Measurements from ENCODE around the gene SAMM50.

SAMM50 gene

GRCh38 chr22:43910178-43910695 lies 45.0 kb upstream of the SAMM50 start:
- Histone ChIP-seq H3K36me3 (ENCODE audit: insufficient read depth, low read length) (no peaks in the 10 kb centered on the region), H3K79me2 (ENCODE audit: insufficient read depth, low read length) (no peaks in the 10 kb centered on the region)

DNA sequence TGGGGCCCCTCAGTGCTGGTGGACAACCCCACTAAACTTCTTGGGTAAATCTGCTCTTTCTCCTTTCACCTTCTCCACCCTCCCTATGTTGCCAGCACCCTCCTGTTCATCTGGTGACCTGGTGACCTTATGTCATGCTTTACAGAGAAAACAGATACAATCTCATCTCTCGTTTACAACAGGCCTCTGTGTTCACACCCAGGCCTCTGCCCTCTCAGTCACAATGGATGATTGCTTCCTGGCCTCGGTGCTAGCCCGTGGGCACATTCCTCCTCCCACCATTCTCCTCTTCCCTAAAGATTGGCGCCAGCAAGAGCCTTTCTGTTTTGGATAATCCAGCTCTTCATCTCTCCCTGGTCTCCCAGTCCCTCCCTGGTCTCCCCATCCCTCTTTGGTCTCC lies 43.9 kb upstream of the SAMM50 start:
- Histone ChIP-seq H2AFZ (ENCODE audit: low read length) (no peak overlapping the region), H3K9me3 (ENCODE audit: insufficient read depth, low read depth, low read length) (no peaks in the 10 kb centered on the region; the same call in 1 of the 2 replicates), H3K79me2 (ENCODE audit: insufficient read depth, low read length) (no peaks in the 10 kb centered on the region), H3K4me3 (ENCODE audit: low read length, poor library complexity, severe bottlenecking) (no peak overlapping the region), H3F3A (ENCODE audit: low read depth) (no peaks in the 10 kb centered on the region), H3K36me3 (ENCODE audit: insufficient read depth, low read length) (no peaks in the 10 kb centered on the region), H3K9me2 (replicated peaks; ENCODE audit: low read depth, low read length) (no peaks in the 10 kb centered on the region), H4K20me1 (ENCODE audit: insufficient read depth, low read length, poor library complexity, severe bottlenecking) (no peaks in the 10 kb centered on the region), H3K4me1 (ENCODE audit: insufficient read depth, low read length, poor library complexity, severe bottlenecking) (no peaks in the 10 kb centered on the region), H3K27me3 (ENCODE audit: insufficient read depth, low read length, poor library complexity, severe bottlenecking) (no peaks in the 10 kb centered on the region), H3K4me2 (ENCODE audit: low read depth, low read length, poor library complexity, severe bottlenecking) (no peak overlapping the region), H3K9ac (ENCODE audit: low read depth, low read length, poor library complexity, severe bottlenecking) (no peak overlapping the region)
- TF ChIP-seq EZH2phosphoT487 (IDR thresholded peaks at IDR 0.05; ENCODE audit: borderline replicate concordance): no peak
- TF ChIP-seq, protein P1, sequence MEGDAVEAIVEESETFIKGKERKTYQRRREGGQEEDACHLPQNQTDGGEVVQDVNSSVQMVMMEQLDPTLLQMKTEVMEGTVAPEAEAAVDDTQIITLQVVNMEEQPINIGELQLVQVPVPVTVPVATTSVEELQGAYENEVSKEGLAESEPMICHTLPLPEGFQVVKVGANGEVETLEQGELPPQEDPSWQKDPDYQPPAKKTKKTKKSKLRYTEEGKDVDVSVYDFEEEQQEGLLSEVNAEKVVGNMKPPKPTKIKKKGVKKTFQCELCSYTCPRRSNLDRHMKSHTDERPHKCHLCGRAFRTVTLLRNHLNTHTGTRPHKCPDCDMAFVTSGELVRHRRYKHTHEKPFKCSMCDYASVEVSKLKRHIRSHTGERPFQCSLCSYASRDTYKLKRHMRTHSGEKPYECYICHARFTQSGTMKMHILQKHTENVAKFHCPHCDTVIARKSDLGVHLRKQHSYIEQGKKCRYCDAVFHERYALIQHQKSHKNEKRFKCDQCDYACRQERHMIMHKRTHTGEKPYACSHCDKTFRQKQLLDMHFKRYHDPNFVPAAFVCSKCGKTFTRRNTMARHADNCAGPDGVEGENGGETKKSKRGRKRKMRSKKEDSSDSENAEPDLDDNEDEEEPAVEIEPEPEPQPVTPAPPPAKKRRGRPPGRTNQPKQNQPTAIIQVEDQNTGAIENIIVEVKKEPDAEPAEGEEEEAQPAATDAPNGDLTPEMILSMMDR (conservative IDR thresholded peaks at IDR 0.05; ENCODE audit: low read length): no peak

More at GRCh38 chr22:43910178-43910695, 45.0 kb upstream of the SAMM50 start:
- no peaks in the 10 kb centered on the region for H4K20me1 ChIP-seq (ENCODE audit: insufficient read depth, low read length, poor library complexity, severe bottlenecking)
- no peaks in the 10 kb centered on the region for H3K27me3 ChIP-seq (ENCODE audit: insufficient read depth, low read length, poor library complexity, severe bottlenecking)
- H3F3A ChIP-seq (ENCODE audit: low read depth): no peaks in the 10 kb centered on the region
- H3K9me2 ChIP-seq (replicated peaks; ENCODE audit: low read depth, low read length): no peaks in the 10 kb centered on the region
- H3K4me1 ChIP-seq (ENCODE audit: insufficient read depth, low read length, poor library complexity, severe bottlenecking): no peaks in the 10 kb centered on the region
- no peak overlapping the region for H3K4me3 ChIP-seq (ENCODE audit: low read length, poor library complexity, severe bottlenecking)
- no peak overlapping the region for H3K4me2 ChIP-seq (ENCODE audit: low read depth, low read length, poor library complexity, severe bottlenecking)
- TF ChIP-seq EZH2phosphoT487 (IDR thresholded peaks at IDR 0.05; ENCODE audit: borderline replicate concordance): no peak
- TF ChIP-seq, protein P1 (conservative IDR thresholded peaks at IDR 0.05; ENCODE audit: low read length): no peak
- no peak overlapping the region for H2AFZ ChIP-seq (ENCODE audit: low read length)
- no peaks in the 10 kb centered on the region; the same call in 1 of the 2 replicates for H3K9me3 ChIP-seq (ENCODE audit: insufficient read depth, low read depth, low read length)
- H3K9ac ChIP-seq (ENCODE audit: low read depth, low read length, poor library complexity, severe bottlenecking): no peak overlapping the region

GRCh38 chr22:43917521-43917920 lies 37.7 kb upstream of the SAMM50 start:
- H3K4me3 ChIP-seq (ENCODE audit: low read length, poor library complexity, severe bottlenecking): no peak overlapping the region
- H3F3A ChIP-seq (ENCODE audit: low read depth): no peaks in the 10 kb centered on the region
- no peaks in the 10 kb centered on the region; the same call in 1 of the 2 replicates for H3K9me3 ChIP-seq (ENCODE audit: insufficient read depth, low read depth, low read length)
- H3K4me1 ChIP-seq (ENCODE audit: insufficient read depth, low read length, poor library complexity, severe bottlenecking): no peaks in the 10 kb centered on the region
- no peaks in the 10 kb centered on the region for H3K9me2 ChIP-seq (replicated peaks; ENCODE audit: low read depth, low read length)
- no peak overlapping the region for H3K4me2 ChIP-seq (ENCODE audit: low read depth, low read length, poor library complexity, severe bottlenecking)
- no peaks in the 10 kb centered on the region for H3K27me3 ChIP-seq (ENCODE audit: insufficient read depth, low read length, poor library complexity, severe bottlenecking)
- no peaks in the 10 kb centered on the region for H3K79me2 ChIP-seq (ENCODE audit: insufficient read depth, low read length)
- no peaks in the 10 kb centered on the region for H3K36me3 ChIP-seq (ENCODE audit: insufficient read depth, low read length)
- no peak overlapping the region for H2AFZ ChIP-seq (ENCODE audit: low read length)
- TF ChIP-seq, protein P1 (conservative IDR thresholded peaks at IDR 0.05; ENCODE audit: low read length): no peak
- TF ChIP-seq EZH2phosphoT487 (IDR thresholded peaks at IDR 0.05; ENCODE audit: borderline replicate concordance): no peak
- H4K20me1 ChIP-seq (ENCODE audit: insufficient read depth, low read length, poor library complexity, severe bottlenecking): no peaks in the 10 kb centered on the region
- no peak overlapping the region for H3K9ac ChIP-seq (ENCODE audit: low read depth, low read length, poor library complexity, severe bottlenecking)

Data from Loucy (cell line).